OCI-LY7 (cell line): ENCODE results near the gene PRRG3.

Source experiments
- CTCF ChIP-seq: fragments of 200-600 bp; sonication (generic); conservative IDR thresholded peaks from 2 replicates; pipeline ENCODE4 v1.5.1; 2014; ENCODE audit warnings: mild to moderate bottlenecking, antibody characterized with exemption, low read length, moderate library complexity, mixed read lengths
- EZH2phosphoT487 ChIP-seq: fragments of 200-600 bp; sonication (generic); IDR thresholded peaks from 2 replicates; pipeline ENCODE4 v1.6.1; 2018; ENCODE audit warnings: low read depth, borderline replicate concordance, mild to moderate bottlenecking, mixed run types, antibody characterized with exemption, low read length, moderate library complexity, mixed read lengths

- no peak for TF ChIP-seq CTCF
- no peak for TF ChIP-seq EZH2phosphoT487
These were observed 15.2 kb downstream of the PRRG3 start for GRCh38 chrX:151710457-151710856.
